ENCODE measurements around the gene NTN4.
A peak's percentile ranks its signal among the peaks of the same experiment; 100 is the strongest.
"Not testable (repeated sequence)": the region's sequence is repeated elsewhere in the genome, so short reads cannot be mapped to it uniquely, and the experiment has no call there.

The NTN4 gene

DNA sequence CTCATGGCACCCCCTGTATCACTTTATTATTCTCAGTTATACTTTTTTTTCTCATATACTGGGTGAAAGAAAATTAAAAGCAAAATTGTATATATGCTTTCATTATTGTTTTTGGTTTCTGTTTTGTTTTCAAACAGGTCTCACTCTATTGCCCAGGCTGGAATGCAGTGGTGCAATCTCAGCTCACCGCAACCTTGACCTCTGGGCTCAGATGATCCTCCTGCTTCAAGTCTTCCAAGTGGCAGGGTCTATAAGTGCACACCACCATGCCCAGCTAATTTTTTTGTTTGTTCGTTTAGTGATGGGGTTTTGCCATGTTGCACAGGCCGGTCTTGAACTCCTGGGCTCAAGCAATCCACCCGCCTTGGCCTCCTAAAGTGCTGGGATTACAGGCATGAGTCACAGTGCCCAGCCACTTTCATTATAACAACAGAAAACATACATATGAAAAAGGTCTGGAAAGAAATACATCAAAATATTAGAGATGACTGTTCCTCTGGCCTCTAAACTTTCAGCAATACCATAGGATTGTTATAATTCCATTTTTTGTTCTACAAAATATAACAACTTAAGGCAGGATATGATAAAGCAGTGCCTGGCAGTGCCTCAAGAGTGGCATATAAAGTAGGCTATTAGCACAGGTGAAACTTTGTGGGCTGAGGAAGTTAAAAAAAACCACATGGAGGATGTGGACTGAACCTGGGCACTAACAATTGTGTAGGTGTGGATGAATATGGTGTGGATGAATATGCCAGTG is 5.8 kb upstream of the NTN4 start:
- Histone ChIP-seq H3K27ac (ENCODE audit: low read depth, low read length) (no peak overlapping the region), H3K36me3 (ENCODE audit: control insufficient read depth in 5 of 5, insufficient read depth in 5 of 5, low read length in 5 of 5) (no peaks in the 10 kb centered on the region), H3K4me3 (ENCODE audit: low read depth in 1 of 5, low read length in 5 of 5) (no peak overlapping the region)

GRCh38 chr12:95790917-95791849 is 619 bp upstream of the NTN4 start:
- peaks cover 0 to 27% (median 21%) of the 10 kb centered on the region in 5 donors for H3K4me1 ChIP-seq (ENCODE audit: control insufficient read depth in 5 of 5, insufficient read depth in 5 of 5, low read length in 5 of 5)
- peak overlapping the region; percentile 31 to 76 (median 75) for H3K4me3 ChIP-seq (ENCODE audit: low read depth in 1 of 5, low read length in 5 of 5)
- no peaks in the 10 kb centered on the region for H3K36me3 ChIP-seq (ENCODE audit: control insufficient read depth in 5 of 5, insufficient read depth in 5 of 5, low read length in 5 of 5)
- H3K9ac ChIP-seq (ENCODE audit: low read length in 5 of 5) = peak overlapping the region; percentile 14 to 76 (median 37)
- H3K27me3 ChIP-seq (ENCODE audit: control insufficient read depth in 5 of 5, insufficient read depth in 4 of 5, low read length in 5 of 5) = peaks cover 0 to 6% (median 3%) of the 10 kb centered on the region in 5 donors
- no peaks in the 10 kb centered on the region for H3K9me3 ChIP-seq (ENCODE audit: control insufficient read depth in 5 of 5, low read length in 5 of 5)
- peak overlapping the region; percentile 56 for H3K27ac ChIP-seq (ENCODE audit: low read depth, low read length)

More for the DNA sequence above, 5.8 kb upstream of the NTN4 start:
- Histone ChIP-seq H3K27me3 (ENCODE audit: control insufficient read depth in 5 of 5, insufficient read depth in 4 of 5, low read length in 5 of 5) (no peaks in the 10 kb centered on the region), H3K9ac (ENCODE audit: low read length in 5 of 5) (no peak overlapping the region), H3K9me3 (ENCODE audit: control insufficient read depth in 5 of 5, low read length in 5 of 5) (no peaks in the 10 kb centered on the region), H3K4me1 (ENCODE audit: control insufficient read depth in 5 of 5, insufficient read depth in 5 of 5, low read length in 5 of 5) (peaks cover 0 to 2% (median under 1%) of the 10 kb centered on the region in 5 donors)

GRCh38 chr12:95789126-95790032 is 1.2 kb downstream of the NTN4 start:
- Histone ChIP-seq H3K27me3 (ENCODE audit: control insufficient read depth in 5 of 5, insufficient read depth in 4 of 5, low read length in 5 of 5) (peaks cover 0 to 6% (median 3%) of the 10 kb centered on the region in 5 donors), H3K27ac (ENCODE audit: low read depth, low read length) (peak overlapping the region; percentile 52)

DNA sequence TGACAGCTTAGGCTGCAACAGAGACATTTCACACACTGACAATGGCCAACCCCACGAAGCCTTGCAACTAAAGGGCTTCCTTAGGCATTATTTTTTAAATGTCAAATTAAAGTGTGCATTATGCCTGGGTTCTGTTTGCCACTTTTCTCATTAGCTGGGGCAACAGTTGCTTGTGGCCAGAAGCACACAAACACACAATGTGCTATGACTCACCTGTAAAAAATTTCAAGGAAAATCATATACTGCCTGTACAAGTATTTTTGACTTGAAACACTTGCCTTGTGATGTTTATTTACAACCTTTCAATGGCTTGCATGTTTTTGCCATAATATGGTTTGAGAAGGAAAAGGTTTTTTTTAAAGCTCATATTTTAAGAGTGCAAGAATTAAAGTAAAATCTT is 1.9 kb downstream of the NTN4 start:
- Histone ChIP-seq H3K9ac (ENCODE audit: low read length in 5 of 5) (no peak overlapping the region), H3K27ac (ENCODE audit: low read depth, low read length) (no peak overlapping the region), H3K4me1 (ENCODE audit: control insufficient read depth in 5 of 5, insufficient read depth in 5 of 5, low read length in 5 of 5) (peaks cover 0 to 31% (median 21%) of the 10 kb centered on the region in 5 donors), H3K9me3 (ENCODE audit: control insufficient read depth in 5 of 5, low read length in 5 of 5) (no peaks in the 10 kb centered on the region), H3K36me3 (ENCODE audit: control insufficient read depth in 5 of 5, insufficient read depth in 5 of 5, low read length in 5 of 5) (no peaks in the 10 kb centered on the region), H3K4me3 (ENCODE audit: low read depth in 1 of 5, low read length in 5 of 5) (peak overlapping the region in 2 of 5 donors; percentile 1 to 75), H3K27me3 (ENCODE audit: control insufficient read depth in 5 of 5, insufficient read depth in 4 of 5, low read length in 5 of 5) (peaks cover 0 to 6% (median 3%) of the 10 kb centered on the region in 5 donors)

More at GRCh38 chr12:95789126-95790032, 1.2 kb downstream of the NTN4 start:
- Histone ChIP-seq H3K36me3 (ENCODE audit: control insufficient read depth in 5 of 5, insufficient read depth in 5 of 5, low read length in 5 of 5) (no peaks in the 10 kb centered on the region), H3K4me1 (ENCODE audit: control insufficient read depth in 5 of 5, insufficient read depth in 5 of 5, low read length in 5 of 5) (peaks cover 0 to 31% (median 21%) of the 10 kb centered on the region in 5 donors), H3K9me3 (ENCODE audit: control insufficient read depth in 5 of 5, low read length in 5 of 5) (no peaks in the 10 kb centered on the region), H3K9ac (ENCODE audit: low read length in 5 of 5) (peak overlapping the region in 4 of 5 donors; percentile 46 to 64 (median 59)), H3K4me3 (ENCODE audit: low read depth in 1 of 5, low read length in 5 of 5) (peak overlapping the region; percentile 46 to 79 (median 75))

DNA sequence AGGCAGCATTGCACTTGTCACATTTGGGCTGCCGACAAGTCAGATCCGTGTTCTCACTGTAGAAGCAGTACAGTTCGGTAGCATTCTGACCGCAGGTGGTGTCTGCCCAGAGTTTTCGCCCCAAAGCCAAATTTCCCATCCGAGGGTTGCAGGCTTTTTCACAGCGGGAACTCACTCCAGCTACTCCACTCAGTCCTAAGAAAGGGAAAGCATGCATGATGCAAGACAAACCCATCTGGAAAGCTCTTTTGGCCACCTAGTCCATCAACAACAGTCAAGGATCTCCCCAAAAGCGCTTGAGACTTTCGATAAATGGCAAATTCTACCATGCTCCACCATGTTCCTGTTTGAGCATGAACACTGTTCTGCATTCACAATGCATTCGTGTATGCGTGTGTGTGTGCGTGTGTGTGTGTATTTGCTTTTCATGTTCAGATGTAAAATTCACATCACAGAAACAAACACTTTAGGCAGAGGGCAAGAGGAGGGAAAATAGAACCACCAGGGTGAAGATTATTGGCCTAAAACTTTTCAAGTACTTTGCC is 3.2 kb downstream of the NTN4 start:
- H3K27me3 ChIP-seq (ENCODE audit: control insufficient read depth in 5 of 5, insufficient read depth in 4 of 5, low read length in 5 of 5) = peaks cover 0 to 6% (median 3%) of the 10 kb centered on the region in 5 donors
- no peaks in the 10 kb centered on the region for H3K9me3 ChIP-seq (ENCODE audit: control insufficient read depth in 5 of 5, low read length in 5 of 5)
- H3K36me3 ChIP-seq (ENCODE audit: control insufficient read depth in 5 of 5, insufficient read depth in 5 of 5, low read length in 5 of 5) = peaks cover 0 to 4% (median 0%) of the 10 kb centered on the region in 5 donors
- H3K4me3 ChIP-seq (ENCODE audit: low read depth in 1 of 5, low read length in 5 of 5) = no peak overlapping the region
- H3K27ac ChIP-seq (ENCODE audit: low read depth, low read length) = no peak overlapping the region
- H3K9ac ChIP-seq (ENCODE audit: low read length in 5 of 5) = no peak overlapping the region
- peaks cover 0 to 31% (median 21%) of the 10 kb centered on the region in 5 donors for H3K4me1 ChIP-seq (ENCODE audit: control insufficient read depth in 5 of 5, insufficient read depth in 5 of 5, low read length in 5 of 5)

GRCh38 chr12:95784915-95785314 is 5.6 kb downstream of the NTN4 start:
- H3K36me3 ChIP-seq (ENCODE audit: control insufficient read depth in 5 of 5, insufficient read depth in 5 of 5, low read length in 5 of 5) = peaks cover 0 to 4% (median 0%) of the 10 kb centered on the region in 5 donors
- H3K4me3 ChIP-seq (ENCODE audit: low read depth in 1 of 5, low read length in 5 of 5) = no peak overlapping the region
- peaks cover 0 to 6% (median 0%) of the 10 kb centered on the region in 5 donors for H3K27me3 ChIP-seq (ENCODE audit: control insufficient read depth in 5 of 5, insufficient read depth in 4 of 5, low read length in 5 of 5)
- H3K4me1 ChIP-seq (ENCODE audit: control insufficient read depth in 5 of 5, insufficient read depth in 5 of 5, low read length in 5 of 5) = peaks cover 0 to 23% (median 10%) of the 10 kb centered on the region in 5 donors
- no peak overlapping the region for H3K9ac ChIP-seq (ENCODE audit: low read length in 5 of 5)
- H3K9me3 ChIP-seq (ENCODE audit: control insufficient read depth in 5 of 5, low read length in 5 of 5) = no peaks in the 10 kb centered on the region
- no peak overlapping the region for H3K27ac ChIP-seq (ENCODE audit: low read depth, low read length)

DNA sequence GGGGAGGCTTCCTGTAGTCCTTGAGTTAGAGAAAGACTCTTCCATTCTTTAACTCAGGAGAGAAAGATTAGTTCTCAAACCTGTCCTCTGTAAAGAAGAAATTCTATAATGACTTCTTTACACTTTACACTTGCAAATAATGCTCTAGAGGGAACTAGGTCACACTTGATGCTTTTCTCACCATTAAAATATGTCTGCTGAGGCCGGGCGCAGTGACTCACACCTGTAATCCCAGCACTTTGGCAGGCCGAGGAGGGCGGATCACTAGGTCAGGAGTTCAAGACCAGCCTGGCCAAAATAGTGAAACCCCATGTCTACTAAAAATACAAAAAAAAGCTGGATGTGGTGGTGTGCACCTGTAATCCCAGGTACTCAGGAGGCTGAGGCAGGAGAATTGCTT is 6.3 kb downstream of the NTN4 start:
- H3K4me3 ChIP-seq (ENCODE audit: low read depth in 1 of 5, low read length in 5 of 5) = no peak overlapping the region
- no peak overlapping the region for H3K9ac ChIP-seq (ENCODE audit: low read length in 5 of 5)
- H3K9me3 ChIP-seq (ENCODE audit: control insufficient read depth in 5 of 5, low read length in 5 of 5) = no peaks in the 10 kb centered on the region
- H3K4me1 ChIP-seq (ENCODE audit: control insufficient read depth in 5 of 5, insufficient read depth in 5 of 5, low read length in 5 of 5) = peaks cover 0 to 17% (median 3%) of the 10 kb centered on the region in 5 donors
- peaks cover 0 to 3% (median 0%) of the 10 kb centered on the region in 5 donors for H3K27me3 ChIP-seq (ENCODE audit: control insufficient read depth in 5 of 5, insufficient read depth in 4 of 5, low read length in 5 of 5)
- H3K27ac ChIP-seq (ENCODE audit: low read depth, low read length) = no peak overlapping the region
- peaks cover 0 to 4% (median 0%) of the 10 kb centered on the region in 5 donors for H3K36me3 ChIP-seq (ENCODE audit: control insufficient read depth in 5 of 5, insufficient read depth in 5 of 5, low read length in 5 of 5)

DNA sequence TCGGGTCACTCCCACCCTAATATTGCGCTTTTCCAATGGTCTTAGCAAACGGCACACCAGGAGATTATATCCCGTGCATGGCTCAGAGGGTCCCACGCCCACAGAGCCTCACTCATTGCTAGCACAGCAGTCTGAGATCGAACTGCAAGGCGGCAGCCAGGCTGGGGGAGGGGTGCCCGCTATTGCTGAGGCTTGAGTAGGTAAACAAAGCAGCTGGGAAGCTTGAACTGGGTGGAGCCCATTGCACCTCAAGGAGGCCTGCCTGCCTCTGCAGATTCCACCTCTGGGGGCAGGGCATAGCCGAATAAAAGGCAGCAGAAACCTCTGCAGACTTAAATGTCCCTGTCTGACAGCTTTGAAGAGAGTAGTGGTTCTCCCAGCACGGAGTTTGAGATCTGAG is 15.1 kb downstream of the NTN4 start:
- not testable (repeated sequence) for H3K36me3 ChIP-seq (ENCODE audit: control insufficient read depth in 5 of 5, insufficient read depth in 5 of 5, low read length in 5 of 5)

More for the DNA sequence above, 15.1 kb downstream of the NTN4 start:
- not testable (repeated sequence) for H3K4me1 ChIP-seq (ENCODE audit: control insufficient read depth in 5 of 5, insufficient read depth in 5 of 5, low read length in 5 of 5); H3K27ac ChIP-seq (ENCODE audit: low read depth, low read length); H3K9ac ChIP-seq (ENCODE audit: low read length in 5 of 5); H3K27me3 ChIP-seq (ENCODE audit: control insufficient read depth in 5 of 5, insufficient read depth in 4 of 5, low read length in 5 of 5); H3K9me3 ChIP-seq (ENCODE audit: control insufficient read depth in 5 of 5, low read length in 5 of 5); H3K4me3 ChIP-seq (ENCODE audit: low read depth in 1 of 5, low read length in 5 of 5)
